ENCODE data around the gene MAP4K5. TPM values are rescaled to one million over a fixed set of nuclear protein-coding genes. Genes with fewer than 3 reads are reported as not detected.

The MAP4K5 gene
- total RNA-seq, 6 experiments from 2014 or later, result 6.5 to 31.3 (median 14.4) TPM

- Histone ChIP-seq H3K4me3 (no peak overlapping the region), H3K36me3 (no peaks in the 10 kb centered on the region), H3K27me3 (no peaks in the 10 kb centered on the region), H3K27ac (no peak overlapping the region), H3K4me1 (no peaks in the 10 kb centered on the region), H3K9me3 (no peaks in the 10 kb centered on the region)
- intact Hi-C loops (cut with DNase I), result no loop called here
- TF ChIP-seq CTCF (IDR thresholded peaks at IDR 0.05) (no peak), POLR2A (IDR thresholded peaks at IDR 0.05) (no peak)
- DNase-seq (no peak), ATAC-seq (peak in 1 of 4 donors; percentile 27)
- 50% methylated on average over 1 of the region's 1 CpG for WGBS (ENCODE audit: insufficient coverage, low coverage, low lambda C conversion rate, missing lambda C conversion rate)
Observed at GRCh38 chr14:50521912-50522341, 10.4 kb downstream of the MAP4K5 start.

GRCh38 chr14:50520947-50521815 lies 11.2 kb downstream of the MAP4K5 start:
- H3K4me3 ChIP-seq, result no peak overlapping the region
- H3K36me3 ChIP-seq, result no peaks in the 10 kb centered on the region
- H3K9me3 ChIP-seq, result no peaks in the 10 kb centered on the region
- ATAC-seq, result peak in 1 of 4 donors; percentile 69
- no peak for DNase-seq
- H3K4me1 ChIP-seq, result no peaks in the 10 kb centered on the region
- WGBS (ENCODE audit: insufficient coverage, low coverage, low lambda C conversion rate, missing lambda C conversion rate), result 55% methylated on average over 5 of the region's 5 CpGs
- TF ChIP-seq POLR2A (IDR thresholded peaks at IDR 0.05) (no peak), CTCF (IDR thresholded peaks at IDR 0.05) (no peak)
- no peaks in the 10 kb centered on the region for H3K27me3 ChIP-seq
- intact Hi-C loops (cut with DNase I), result no loop called here
- no peak overlapping the region for H3K27ac ChIP-seq

- no peak for TF ChIP-seq POLR2A (IDR thresholded peaks at IDR 0.05)
- no peak for TF ChIP-seq CTCF (IDR thresholded peaks at IDR 0.05)
- H3K4me1 ChIP-seq, result peaks cover 0 to 3% (median 0%) of the 10 kb centered on the region in 4 donors
- no peaks in the 10 kb centered on the region for H3K9me3 ChIP-seq
- H3K36me3 ChIP-seq, result no peaks in the 10 kb centered on the region
- no peaks in the 10 kb centered on the region for H3K27me3 ChIP-seq
- WGBS (ENCODE audit: insufficient coverage, low coverage, low lambda C conversion rate, missing lambda C conversion rate), result 82% methylated on average over 2 of the region's 2 CpGs
- no peak overlapping the region for H3K27ac ChIP-seq
- intact Hi-C loops (cut with DNase I), result no loop called here
- H3K4me3 ChIP-seq, result no peak overlapping the region
- DNase-seq, result no peak
- ATAC-seq, result no peak
Observed at GRCh38 chr14:50516091-50516490, 16.3 kb downstream of the MAP4K5 start.

- ATAC-seq (no peak), DNase-seq (no peak)
- Histone ChIP-seq H3K4me3 (no peak overlapping the region), H3K9me3 (no peaks in the 10 kb centered on the region), H3K27me3 (no peaks in the 10 kb centered on the region), H3K4me1 (peaks cover 0 to 3% (median 0%) of the 10 kb centered on the region in 4 donors), H3K36me3 (no peaks in the 10 kb centered on the region), H3K27ac (no peak overlapping the region)
- intact Hi-C loops (cut with DNase I), result no loop called here
- 90% methylated on average over 4 of the region's 4 CpGs for WGBS (ENCODE audit: insufficient coverage, low coverage, low lambda C conversion rate, missing lambda C conversion rate)
- no peak for TF ChIP-seq CTCF (IDR thresholded peaks at IDR 0.05)
Observed at GRCh38 chr14:50512463-50512862, 19.9 kb downstream of the MAP4K5 start.
